Measurements from ENCODE around the gene MAD2L2. TPM values are rescaled to one million over a fixed set of nuclear protein-coding genes. Genes with fewer than 3 reads are reported as not detected.

MAD2L2 gene
- total RNA-seq, 1 experiment from 2014 or later: 283 TPM

DNA sequence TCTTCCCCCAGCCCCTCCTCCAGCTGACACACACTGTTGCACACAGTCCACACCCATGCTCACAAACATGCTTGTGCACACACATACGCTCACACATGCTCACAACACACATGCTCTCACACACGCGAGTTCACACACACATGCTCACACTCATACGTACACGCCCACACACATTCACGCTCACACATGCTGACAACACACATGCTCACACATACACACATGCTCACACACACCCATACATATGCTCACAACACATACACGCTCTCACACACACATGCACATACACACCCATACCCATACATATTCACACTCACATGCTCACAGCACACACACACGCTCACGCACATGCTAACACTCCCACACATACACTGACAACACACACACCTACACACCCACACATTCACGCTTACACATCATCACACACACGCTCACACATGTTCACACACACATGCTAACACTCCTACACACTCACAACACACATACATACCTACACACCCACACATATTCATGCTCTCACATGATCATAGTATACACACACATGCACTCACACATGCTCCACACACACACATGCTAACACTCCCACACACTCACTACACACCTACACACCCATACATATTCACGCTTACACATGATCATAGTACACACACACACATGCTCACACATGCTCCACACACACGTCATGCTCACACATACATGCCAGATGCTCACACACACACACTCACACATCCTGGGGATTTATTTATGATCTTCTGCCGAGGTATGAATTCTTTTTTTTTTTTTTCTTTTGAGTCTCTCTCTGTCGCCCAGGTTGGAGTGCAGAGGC is 21.2 kb upstream of the MAD2L2 start:
- Mint-ChIP-seq H3K9me3 (no peaks in the 10 kb centered on the region), H3K4me1 (peaks cover 50 to 54% of the 10 kb centered on the region in 2 experiments), H3K27ac (no peak overlapping the region), H3K4me3 (no peak overlapping the region), H3K36me3 (ENCODE audit: insufficient read depth in 1 of 3, low read depth in 3 of 3) (peaks cover 0 to 4% (median 0%) of the 10 kb centered on the region in 3 experiments; a peak in 3 of 7 replicates), H3K27me3 (ENCODE audit: low read depth) (no peaks in the 10 kb centered on the region)
- H3K18ac ChIP-seq (ENCODE audit: insufficient read length, low read depth, low read length): peak overlapping the region; percentile 12
- H3K4ac ChIP-seq (ENCODE audit: low read depth, low read length): no peak overlapping the region
- WGBS (ENCODE audit: extremely low coverage, insufficient read length, low lambda C conversion rate): 100% methylated on average over 5 of the region's 15 CpGs
- H4K91ac ChIP-seq (ENCODE audit: insufficient read length, low read depth, low read length): no peak overlapping the region
- DNase-seq: no peak
- no peak overlapping the region for H3K23ac ChIP-seq (ENCODE audit: insufficient read length, low read depth, low read length)
- no peak overlapping the region for H3K56ac ChIP-seq (ENCODE audit: insufficient read length, low read depth, low read length)
- H3K9me3 ChIP-seq (ENCODE audit: control insufficient read depth, low read depth, low read length): no peaks in the 10 kb centered on the region
- TF ChIP-seq, protein P1, sequence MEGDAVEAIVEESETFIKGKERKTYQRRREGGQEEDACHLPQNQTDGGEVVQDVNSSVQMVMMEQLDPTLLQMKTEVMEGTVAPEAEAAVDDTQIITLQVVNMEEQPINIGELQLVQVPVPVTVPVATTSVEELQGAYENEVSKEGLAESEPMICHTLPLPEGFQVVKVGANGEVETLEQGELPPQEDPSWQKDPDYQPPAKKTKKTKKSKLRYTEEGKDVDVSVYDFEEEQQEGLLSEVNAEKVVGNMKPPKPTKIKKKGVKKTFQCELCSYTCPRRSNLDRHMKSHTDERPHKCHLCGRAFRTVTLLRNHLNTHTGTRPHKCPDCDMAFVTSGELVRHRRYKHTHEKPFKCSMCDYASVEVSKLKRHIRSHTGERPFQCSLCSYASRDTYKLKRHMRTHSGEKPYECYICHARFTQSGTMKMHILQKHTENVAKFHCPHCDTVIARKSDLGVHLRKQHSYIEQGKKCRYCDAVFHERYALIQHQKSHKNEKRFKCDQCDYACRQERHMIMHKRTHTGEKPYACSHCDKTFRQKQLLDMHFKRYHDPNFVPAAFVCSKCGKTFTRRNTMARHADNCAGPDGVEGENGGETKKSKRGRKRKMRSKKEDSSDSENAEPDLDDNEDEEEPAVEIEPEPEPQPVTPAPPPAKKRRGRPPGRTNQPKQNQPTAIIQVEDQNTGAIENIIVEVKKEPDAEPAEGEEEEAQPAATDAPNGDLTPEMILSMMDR (conservative IDR thresholded peaks at IDR 0.05): no peak
- no peak overlapping the region for H3K14ac ChIP-seq (ENCODE audit: insufficient read depth, low read length)
- H3K27ac ChIP-seq (ENCODE audit: insufficient read length, low read depth, low read length): no peak overlapping the region
- H3K23me2 ChIP-seq (ENCODE audit: insufficient read length, low read depth, low read length, poor library complexity, severe bottlenecking): peaks cover 5% of the 10 kb centered on the region
- H2AFZ ChIP-seq (ENCODE audit: low read length): no peak overlapping the region
- peaks cover 10% of the 10 kb centered on the region for H3K4me1 ChIP-seq (ENCODE audit: insufficient read depth, low read length)
- no peak overlapping the region for H3T11ph ChIP-seq (ENCODE audit: low read length)
- no peak overlapping the region for H2BK5ac ChIP-seq (ENCODE audit: insufficient read length, low read length)
- H3K9ac ChIP-seq (ENCODE audit: extremely low read depth, insufficient read length, low read length): no peak overlapping the region
- no peak overlapping the region for H3K4me2 ChIP-seq (ENCODE audit: insufficient read depth, insufficient read length, low read length)
- H2BK120ac ChIP-seq (ENCODE audit: low read depth, low read length, poor library complexity, severe bottlenecking): no peak overlapping the region
- H2AK5ac ChIP-seq (ENCODE audit: insufficient read length, low read length): no peak overlapping the region
- H2BK15ac ChIP-seq (ENCODE audit: low read depth, low read length): no peak overlapping the region
- H2BK20ac ChIP-seq (ENCODE audit: low read depth, low read length, poor library complexity, severe bottlenecking): no peak overlapping the region
- peaks cover 8% of the 10 kb centered on the region for H4K20me1 ChIP-seq (ENCODE audit: control insufficient read depth, insufficient read depth, insufficient read length)
- H4K8ac ChIP-seq (replicated peaks; ENCODE audit: insufficient read length, low read depth, low read length): peak overlapping the region; percentile 15
- no peaks in the 10 kb centered on the region for H3K27me3 ChIP-seq (ENCODE audit: insufficient read depth, low read length)
- H3K79me1 ChIP-seq (ENCODE audit: insufficient read depth, low read depth, low read length, poor library complexity, severe bottlenecking): no peaks in the 10 kb centered on the region
- peak overlapping the region; percentile 6 for H4K5ac ChIP-seq (ENCODE audit: insufficient read length, low read depth, low read length)
- H2BK12ac ChIP-seq (ENCODE audit: insufficient read length, low read depth, low read length): no peak overlapping the region
- no peaks in the 10 kb centered on the region; the same call in 1 of the 2 replicates for H3K79me2 ChIP-seq (ENCODE audit: insufficient read depth, low read length)

Data from H9 (cell line).